ENCODE measurements around the gene CFLAR.

The CFLAR gene

DNA sequence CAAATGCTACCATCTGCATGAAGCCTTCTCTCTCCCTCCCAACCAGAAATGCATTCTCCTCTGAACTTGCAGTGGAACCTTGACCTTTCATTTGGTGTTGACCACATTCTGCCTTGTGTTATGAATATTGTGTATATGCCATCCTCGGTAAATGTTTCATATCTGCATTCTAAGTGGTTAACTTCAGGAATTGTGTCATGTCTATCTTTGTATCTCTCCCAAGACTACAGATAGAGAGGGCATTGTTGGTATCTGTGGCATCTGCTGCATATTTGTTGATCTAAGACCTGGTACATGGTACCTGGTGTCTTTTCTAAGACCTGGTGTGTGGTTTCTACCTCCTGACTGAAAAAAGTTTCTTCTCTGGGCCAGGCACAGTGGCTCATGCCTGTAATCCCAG, 101.0 kb downstream of the CFLAR start:
- no peak for DNase-seq (ENCODE audit: low read depth, low spot score)

DNA sequence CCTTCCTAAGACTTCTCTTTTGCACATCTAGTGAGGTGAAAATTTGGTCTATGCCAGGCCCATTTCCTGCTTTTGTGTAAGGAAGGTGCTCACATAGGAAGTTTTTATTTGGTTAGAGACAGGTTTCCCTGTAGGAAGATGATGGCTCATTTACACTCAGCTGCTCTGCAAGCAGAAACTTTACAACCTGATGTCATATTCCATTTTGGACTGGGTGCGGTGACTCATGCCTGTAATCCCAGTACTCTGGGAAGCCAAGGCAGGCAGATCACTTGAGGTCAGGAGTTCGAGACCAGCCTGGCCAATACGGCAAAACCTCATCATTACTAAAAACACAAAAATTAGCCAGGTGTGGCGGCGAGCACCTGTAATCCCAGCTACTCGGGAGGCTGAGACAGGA, 102.8 kb downstream of the CFLAR start:
- DNase-seq (ENCODE audit: low read depth, low spot score), result no peak

DNA sequence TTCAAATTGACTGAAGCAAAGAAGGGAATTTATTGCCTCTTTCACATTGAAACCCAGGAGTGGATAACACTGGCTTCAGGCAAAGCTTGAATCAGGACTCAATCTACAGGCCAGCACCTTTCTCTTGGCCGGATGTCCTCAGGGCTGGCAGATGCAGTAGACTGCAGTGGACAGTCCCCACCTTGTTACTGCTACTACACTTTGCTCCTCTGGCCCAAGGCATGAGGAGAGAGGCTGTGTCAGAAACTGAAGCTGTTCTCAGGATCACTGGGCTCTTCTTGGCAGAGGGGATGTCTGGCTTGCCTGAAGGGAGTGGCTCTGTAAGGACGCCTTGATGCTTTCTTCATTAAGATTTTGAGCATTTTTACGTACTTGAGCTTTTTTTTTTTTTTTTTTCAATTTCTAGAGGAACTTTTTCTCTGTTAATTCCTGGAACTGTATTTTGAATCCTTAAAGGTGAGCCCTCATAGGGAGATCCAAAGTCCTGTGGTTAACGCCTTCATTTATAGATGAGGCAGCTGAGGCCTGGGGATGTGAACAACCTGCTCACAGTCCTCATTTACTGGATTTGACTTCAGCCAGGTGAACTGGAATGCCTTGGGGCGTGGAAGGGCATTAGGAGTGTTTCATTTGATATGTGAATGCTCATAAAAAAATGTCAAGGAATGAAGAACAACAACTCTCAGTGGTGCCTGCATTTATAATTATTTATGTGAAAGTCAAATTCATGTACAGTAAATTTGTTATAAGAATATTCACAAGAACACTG, 103.5 kb downstream of the CFLAR start:
- DNase-seq (ENCODE audit: low read depth, low spot score), result no peak

DNA sequence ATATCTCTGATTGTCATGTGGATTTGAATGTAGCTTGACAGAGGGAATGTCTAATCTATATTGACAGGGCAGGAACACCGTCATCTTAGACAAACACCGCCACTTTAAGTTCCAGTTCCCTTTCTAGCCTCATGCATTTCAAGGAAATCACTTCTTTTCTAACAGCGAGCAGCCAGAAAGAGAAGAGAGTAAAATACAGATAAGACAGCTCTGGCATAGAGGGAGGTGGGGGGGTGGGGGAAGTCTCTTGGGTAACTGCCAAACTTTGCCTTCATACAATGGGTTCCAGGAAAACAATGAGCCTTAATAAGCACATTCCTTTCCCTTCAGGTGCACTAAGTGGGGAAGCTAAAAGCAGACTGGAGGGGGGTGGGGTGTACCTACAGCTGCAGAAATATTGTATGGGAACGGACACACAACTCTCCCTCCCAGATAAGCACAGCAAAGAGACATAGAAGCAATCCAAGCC, 104.2 kb downstream of the CFLAR start:
- no peak for DNase-seq (ENCODE audit: low read depth, low spot score)

GRCh38 chr2:201223089-201224073, 107.4 kb downstream of the CFLAR start:
- no peak for DNase-seq (ENCODE audit: low read depth, low spot score)

Data from iPS DF 19.7 (cell line).